ENCODE results near the gene IQSEC1.

The IQSEC1 gene

DNA sequence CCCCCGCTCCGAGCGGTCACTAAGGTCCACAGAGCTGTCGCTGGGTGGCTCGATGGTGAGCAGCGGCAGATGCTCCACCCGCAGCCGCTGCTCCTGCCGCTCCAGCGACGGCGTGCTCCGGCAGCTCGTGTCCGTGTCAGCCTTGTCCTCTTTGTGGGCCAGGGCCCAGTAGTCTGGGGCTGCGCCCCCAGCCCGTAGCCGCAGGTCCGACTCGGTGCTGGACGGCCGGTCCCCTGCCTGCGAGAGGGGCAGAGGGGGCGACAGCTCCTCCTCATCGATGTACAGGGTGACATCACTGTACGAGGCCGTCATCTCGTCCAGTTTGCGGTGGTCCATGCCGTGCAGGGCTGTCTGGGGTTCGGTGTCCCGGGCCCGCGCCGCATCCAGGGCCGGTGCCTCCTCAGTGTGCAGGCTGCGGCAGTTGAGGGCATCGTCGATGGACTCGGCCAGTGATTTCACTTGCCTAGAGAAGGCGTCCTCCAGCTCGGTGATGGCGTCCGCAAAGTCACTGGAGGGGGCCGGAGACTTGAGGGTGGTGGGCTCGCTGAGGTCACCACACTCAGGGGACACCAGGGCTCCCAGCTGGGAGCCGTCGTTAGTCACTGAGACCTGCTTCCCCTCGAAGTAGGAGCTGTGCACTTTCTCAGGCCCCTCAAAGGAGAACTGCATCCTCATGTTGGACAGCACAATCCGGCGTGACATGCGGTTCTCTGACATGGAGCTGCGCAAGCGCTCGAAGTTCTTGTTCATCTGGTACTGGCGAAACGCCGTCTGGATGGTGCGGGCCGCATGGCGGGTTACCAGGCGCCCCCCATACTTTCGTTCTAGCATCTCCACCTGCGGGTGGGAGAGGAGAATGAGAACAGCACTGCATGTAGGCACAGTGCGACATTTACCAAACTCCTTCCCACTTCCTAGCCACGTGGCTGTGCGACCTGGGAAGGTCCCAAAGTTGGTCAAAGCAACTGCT lies 137.1 kb downstream of the IQSEC1 start:
- TF ChIP-seq, protein P1, sequence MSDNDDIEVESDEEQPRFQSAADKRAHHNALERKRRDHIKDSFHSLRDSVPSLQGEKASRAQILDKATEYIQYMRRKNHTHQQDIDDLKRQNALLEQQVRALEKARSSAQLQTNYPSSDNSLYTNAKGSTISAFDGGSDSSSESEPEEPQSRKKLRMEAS (IDR thresholded peaks at IDR 0.05; ENCODE audit: low read depth, low read length): no peak
- TF ChIP-seq, protein P2, sequence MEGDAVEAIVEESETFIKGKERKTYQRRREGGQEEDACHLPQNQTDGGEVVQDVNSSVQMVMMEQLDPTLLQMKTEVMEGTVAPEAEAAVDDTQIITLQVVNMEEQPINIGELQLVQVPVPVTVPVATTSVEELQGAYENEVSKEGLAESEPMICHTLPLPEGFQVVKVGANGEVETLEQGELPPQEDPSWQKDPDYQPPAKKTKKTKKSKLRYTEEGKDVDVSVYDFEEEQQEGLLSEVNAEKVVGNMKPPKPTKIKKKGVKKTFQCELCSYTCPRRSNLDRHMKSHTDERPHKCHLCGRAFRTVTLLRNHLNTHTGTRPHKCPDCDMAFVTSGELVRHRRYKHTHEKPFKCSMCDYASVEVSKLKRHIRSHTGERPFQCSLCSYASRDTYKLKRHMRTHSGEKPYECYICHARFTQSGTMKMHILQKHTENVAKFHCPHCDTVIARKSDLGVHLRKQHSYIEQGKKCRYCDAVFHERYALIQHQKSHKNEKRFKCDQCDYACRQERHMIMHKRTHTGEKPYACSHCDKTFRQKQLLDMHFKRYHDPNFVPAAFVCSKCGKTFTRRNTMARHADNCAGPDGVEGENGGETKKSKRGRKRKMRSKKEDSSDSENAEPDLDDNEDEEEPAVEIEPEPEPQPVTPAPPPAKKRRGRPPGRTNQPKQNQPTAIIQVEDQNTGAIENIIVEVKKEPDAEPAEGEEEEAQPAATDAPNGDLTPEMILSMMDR (IDR thresholded peaks at IDR 0.05; ENCODE audit: low read depth, low read length): no peak
- no peak for TF ChIP-seq MYC (IDR thresholded peaks at IDR 0.05; ENCODE audit: low read depth, low read length)
- TF ChIP-seq POLR2A (IDR thresholded peaks at IDR 0.05; ENCODE audit: extremely low read depth, insufficient read length): no peak
- no peak overlapping the region for H3K4me3 ChIP-seq (ENCODE audit: low read depth, low read length)
- DNase-seq (ENCODE audit: low read depth): no peak

DNA sequence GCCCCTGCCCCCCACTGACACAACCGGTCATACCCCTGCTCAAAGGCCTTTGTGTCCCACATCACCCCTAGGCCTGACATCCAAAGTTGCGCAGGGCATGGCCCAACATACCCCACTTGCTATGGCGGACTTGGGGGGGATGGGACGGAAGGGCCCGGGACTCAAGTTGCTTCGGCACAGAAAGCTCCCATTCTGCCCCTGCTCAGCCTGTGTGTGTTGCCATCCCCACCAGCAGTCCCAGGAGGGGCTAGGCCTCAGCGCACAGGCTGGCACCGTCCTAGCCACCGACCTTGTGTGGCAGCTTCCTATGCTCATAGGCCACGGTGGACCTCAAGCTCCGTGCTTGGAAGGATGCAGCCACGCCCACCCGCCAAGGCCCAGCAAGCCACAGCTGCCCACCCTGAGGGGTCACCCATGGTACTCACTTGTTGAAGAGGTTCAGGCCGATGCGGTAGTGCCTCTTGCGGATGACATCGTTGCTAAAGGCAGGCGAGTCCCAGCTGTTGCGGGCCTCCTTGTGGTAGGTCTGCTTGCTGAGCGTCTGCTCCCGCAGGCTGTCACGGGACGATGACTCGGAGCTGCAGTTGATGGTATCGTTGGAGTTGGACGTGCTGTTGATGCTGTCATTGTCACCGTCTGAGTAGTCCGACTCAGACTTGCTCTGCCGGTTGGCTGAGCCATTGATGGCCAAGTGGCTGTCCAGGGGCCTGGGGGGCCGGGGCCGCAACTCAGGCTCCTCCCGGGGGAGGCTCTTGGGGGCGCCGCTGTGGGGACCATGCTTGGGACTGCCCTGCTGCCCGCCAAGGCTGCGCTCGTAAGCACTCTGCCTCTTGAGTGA lies 138.0 kb downstream of the IQSEC1 start:
- TF ChIP-seq MYC (IDR thresholded peaks at IDR 0.05; ENCODE audit: low read depth, low read length): no peak
- TF ChIP-seq, protein P1 (IDR thresholded peaks at IDR 0.05; ENCODE audit: low read depth, low read length): no peak
- no peak for TF ChIP-seq POLR2A (IDR thresholded peaks at IDR 0.05; ENCODE audit: extremely low read depth, insufficient read length)
- TF ChIP-seq, protein P2 (IDR thresholded peaks at IDR 0.05; ENCODE audit: low read depth, low read length): no peak
- no peak for DNase-seq (ENCODE audit: low read depth)
- no peak overlapping the region for H3K4me3 ChIP-seq (ENCODE audit: low read depth, low read length)

DNA sequence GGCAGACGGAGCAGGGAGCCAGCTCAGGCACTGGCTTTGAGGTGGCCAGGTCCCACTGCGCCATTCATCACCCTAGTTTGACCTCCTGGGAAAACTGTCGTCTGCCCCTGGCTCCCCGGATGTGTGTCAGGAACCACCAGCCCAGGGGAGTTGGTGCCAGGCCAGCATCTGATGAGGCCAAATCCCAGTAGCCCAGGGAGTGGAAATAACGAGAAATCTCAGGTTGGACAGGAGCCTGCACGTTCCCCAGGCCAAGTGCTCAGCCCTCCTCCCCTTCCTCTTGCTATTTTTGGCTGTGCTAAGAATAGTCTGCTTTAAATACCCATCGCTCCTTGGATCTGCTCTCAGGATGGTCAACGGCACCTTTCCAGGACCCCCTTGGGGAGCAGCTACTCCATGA lies 138.8 kb downstream of the IQSEC1 start:
- TF ChIP-seq MYC (IDR thresholded peaks at IDR 0.05; ENCODE audit: low read depth, low read length) (no peak), POLR2A (IDR thresholded peaks at IDR 0.05; ENCODE audit: extremely low read depth, insufficient read length) (no peak)
- TF ChIP-seq, protein P1 (IDR thresholded peaks at IDR 0.05; ENCODE audit: low read depth, low read length): no peak
- TF ChIP-seq, protein P2 (IDR thresholded peaks at IDR 0.05; ENCODE audit: low read depth, low read length): no peak
- no peak for DNase-seq (ENCODE audit: low read depth)
- H3K4me3 ChIP-seq (ENCODE audit: low read depth, low read length): no peak overlapping the region

DNA sequence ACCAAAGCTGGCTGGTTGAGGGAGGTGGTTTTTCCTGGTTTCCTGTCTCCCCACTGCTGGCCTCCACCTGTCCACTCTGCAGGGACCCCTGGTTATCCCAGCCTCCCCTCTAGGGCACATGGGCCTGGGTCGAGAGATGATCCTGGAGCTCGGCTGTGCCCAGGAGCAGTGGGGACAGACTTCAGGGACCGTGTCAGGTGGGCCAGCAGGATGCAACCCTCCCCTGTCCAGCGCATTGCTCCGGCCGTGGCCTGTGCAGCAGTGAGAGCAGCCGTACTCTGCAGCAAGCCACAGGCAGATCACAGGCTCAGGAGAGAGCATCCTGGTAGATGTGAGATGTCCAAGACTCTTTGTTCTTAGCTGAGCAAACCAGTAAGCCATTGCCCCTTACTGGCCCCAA lies 139.3 kb downstream of the IQSEC1 start:
- no peak for DNase-seq (ENCODE audit: low read depth)
- no peak overlapping the region for H3K4me3 ChIP-seq (ENCODE audit: low read depth, low read length)
- TF ChIP-seq, protein P2 (IDR thresholded peaks at IDR 0.05; ENCODE audit: low read depth, low read length): no peak
- no peak for TF ChIP-seq MYC (IDR thresholded peaks at IDR 0.05; ENCODE audit: low read depth, low read length)
- TF ChIP-seq, protein P1 (IDR thresholded peaks at IDR 0.05; ENCODE audit: low read depth, low read length): no peak
- TF ChIP-seq POLR2A (IDR thresholded peaks at IDR 0.05; ENCODE audit: extremely low read depth, insufficient read length): no peak

DNA sequence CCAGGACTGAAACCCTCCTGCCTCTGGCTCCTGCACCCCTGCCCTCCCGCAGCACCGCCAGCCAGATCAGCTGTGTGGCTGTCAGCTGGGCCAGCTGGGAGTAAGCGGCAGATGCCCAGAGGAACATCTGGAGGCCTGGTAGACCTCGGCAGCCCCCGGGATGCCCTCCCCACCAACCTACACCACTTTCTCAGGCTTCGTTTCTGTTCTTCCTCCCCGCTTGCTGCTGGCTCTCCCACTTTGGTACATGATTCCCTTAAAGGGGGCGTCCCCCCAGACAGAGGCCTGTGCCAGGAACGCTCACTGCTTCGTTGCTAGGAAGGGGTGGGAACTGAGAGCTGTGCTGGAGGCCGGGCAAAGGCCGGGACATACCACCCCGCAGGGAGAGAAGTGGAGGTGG lies 140.5 kb downstream of the IQSEC1 start:
- TF ChIP-seq POLR2A (IDR thresholded peaks at IDR 0.05; ENCODE audit: extremely low read depth, insufficient read length) (no peak), MYC (IDR thresholded peaks at IDR 0.05; ENCODE audit: low read depth, low read length) (no peak)
- TF ChIP-seq, protein P2 (IDR thresholded peaks at IDR 0.05; ENCODE audit: low read depth, low read length): no peak
- TF ChIP-seq, protein P1 (IDR thresholded peaks at IDR 0.05; ENCODE audit: low read depth, low read length): no peak
- H3K4me3 ChIP-seq (ENCODE audit: low read depth, low read length): no peak overlapping the region
- DNase-seq (ENCODE audit: low read depth): no peak
